CD4-positive, alpha-beta memory T cell (primary cell): Measurements from ENCODE around the gene PRKAR2A. TPM values are rescaled to one million over a fixed set of nuclear protein-coding genes. Genes with fewer than 3 reads are reported as not detected.
"Not testable (repeated sequence)": the region's sequence is repeated elsewhere in the genome, so short reads cannot be mapped to it uniquely, and the experiment has no call there.

ENCODE experiments used
- CTCF ChIA-PET: fragments of 350-600 bp; sonication (Branson Sonifier 250); formaldehyde crosslinking; loops from one replicate; lab custom pipeline; 2021; ENCODE audit warnings: inconsistent platforms; ENCODE audit not compliant: partially characterized antibody; lab: Charles Lee
- POLR2A ChIA-PET: fragments of 350-600 bp; sonication (Branson Sonifier 250); formaldehyde crosslinking; loops from one replicate; lab custom pipeline; 2021; ENCODE audit not compliant: partially characterized antibody; lab: Charles Lee
- DNase-seq, 5 donors: peaks; one replicate each; pipeline versions ENCODE4 v3.0.0 to v3.0.0-alpha.2; 2020 to 2022; ENCODE audit warnings: mixed read lengths in 1 of 5
- H3K27ac ChIP-seq: one replicate; pipeline ENCODE4 v1.7.0; 2013; ENCODE audit warnings: low read depth, low read length
- H3K27me3 ChIP-seq: 2 replicates; pipeline ENCODE4 v1.7.0; 2013; ENCODE audit warnings: mild to moderate bottlenecking, low read length, moderate library complexity; ENCODE audit not compliant: insufficient read depth
- H3K36me3 ChIP-seq: 2 replicates; pipeline ENCODE4 v1.7.0; 2013; ENCODE audit warnings: mild to moderate bottlenecking, low read length, moderate library complexity; ENCODE audit not compliant: insufficient read depth
- H3K4me1 ChIP-seq: 2 replicates; pipeline ENCODE4 v1.7.0; 2013; ENCODE audit warnings: mild to moderate bottlenecking, low read length, moderate library complexity; ENCODE audit not compliant: insufficient read depth
- H3K4me3 ChIP-seq, 2 donors: one replicate each; pipeline ENCODE4 v1.7.0; 2013; ENCODE audit warnings: low read length in 2 of 2, mild to moderate bottlenecking in 1 of 2
- H3K9me3 ChIP-seq, 2 donors: one replicate each; pipeline ENCODE4 v1.7.0; 2013; ENCODE audit warnings: low read length in 2 of 2, control low read depth in 1 of 2; ENCODE audit not compliant: control insufficient read depth in 1 of 2
- H3K27ac Mint-ChIP-seq, 7 donors: one replicate each; pipeline ENCODE4 v1.8.0; 2020 to 2021; ENCODE audit warnings: mixed read lengths in 7 of 7, mild to moderate bottlenecking in 6 of 7, inconsistent platforms in 3 of 7, moderate library complexity in 3 of 7
- H3K27me3 Mint-ChIP-seq, 2 donors: one replicate each; pipeline ENCODE4 v1.8.0; 2020 to 2021; ENCODE audit warnings: mixed read lengths in 2 of 2
- H3K36me3 Mint-ChIP-seq, 2 donors: one replicate each; pipeline ENCODE4 v1.8.0; 2020 to 2021; ENCODE audit warnings: mixed read lengths in 2 of 2, inconsistent platforms in 1 of 2, mild to moderate bottlenecking in 1 of 2
- H3K4me1 Mint-ChIP-seq, 4 donors: one replicate each; pipeline ENCODE4 v1.8.0; 2020 to 2021; ENCODE audit warnings: mixed read lengths in 4 of 4, mild to moderate bottlenecking in 1 of 4
- H3K4me3 Mint-ChIP-seq, 8 donors: one replicate each; pipeline ENCODE4 v1.8.0; 2020 to 2021; ENCODE audit warnings: mixed read lengths in 8 of 8, mild to moderate bottlenecking in 7 of 8, moderate library complexity in 6 of 8, inconsistent platforms in 3 of 8
- H3K9me3 Mint-ChIP-seq, 8 donors: one replicate each; pipeline ENCODE4 v1.8.0; 2020 to 2021; ENCODE audit warnings: mixed read lengths in 8 of 8, mild to moderate bottlenecking in 5 of 8, inconsistent platforms in 3 of 8, moderate library complexity in 1 of 8
- intact Hi-C: fragments of 100-400 bp; cut with micrococcal nuclease; formaldehyde crosslinking; loops from one replicate; pipeline ENCODE4 v1.15.1; 2023
- polyA plus RNA-seq, 2 donors: library from polyadenylated mRNA; unstranded; fragments of 300-500 nt; fragmentation: Illumina TruSeq; gene quantifications; one replicate each; pipeline ENCODE4 v1.2.3, GENCODE V29; 2021
- total RNA-seq, 2 experiments: library from RNA; stranded (reverse); gene quantifications; one replicate each; pipeline ENCODE4 v1.2.3, GENCODE V29; 2021

PRKAR2A gene
- total and polyA plus RNA-seq, 4 experiments from 2014 or later = 11.2 to 45.0 (median 28.9) TPM

DNA sequence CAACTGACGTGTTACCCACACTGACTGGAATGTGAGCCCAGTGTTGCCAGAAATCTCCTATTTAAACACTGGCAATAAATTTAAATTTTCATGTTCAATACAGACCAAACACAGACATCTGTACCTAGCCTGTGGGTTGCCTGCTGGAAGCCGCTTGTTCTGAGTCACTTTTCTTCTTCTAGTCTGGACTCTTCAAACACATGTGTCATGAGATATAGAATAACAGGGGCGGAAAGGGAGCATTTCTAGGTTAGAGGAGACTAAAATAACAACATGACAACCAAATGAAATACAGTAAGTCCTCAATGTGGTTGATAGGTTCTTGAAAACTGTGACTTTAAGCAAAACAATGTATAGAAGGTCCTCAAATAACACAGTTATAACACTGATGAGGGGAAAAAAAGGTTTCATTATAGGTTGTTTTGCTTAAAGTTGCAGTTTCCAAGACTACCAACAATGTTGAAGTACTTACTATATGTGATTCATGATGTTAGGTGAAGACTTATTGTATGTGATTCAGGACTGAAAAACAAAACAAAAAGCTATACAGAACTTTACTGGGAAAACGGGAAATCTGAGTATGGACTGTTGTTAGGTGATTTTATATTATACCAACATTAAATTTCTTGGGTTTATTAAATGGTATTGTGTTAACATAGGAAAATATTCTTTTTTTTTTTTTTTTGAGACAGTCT, 63.1 kb downstream of the PRKAR2A start:
- Mint-ChIP-seq H3K27ac (peak overlapping the region in 3 of 7 donors; percentile 19 to 43 (median 37)), H3K9me3 (no peaks in the 10 kb centered on the region), H3K4me1 (peaks cover 11 to 15% (median 13%) of the 10 kb centered on the region in 4 donors), H3K36me3 (peaks cover 31 to 41% of the 10 kb centered on the region in 2 donors), H3K27me3 (no peaks in the 10 kb centered on the region), H3K4me3 (no peak overlapping the region)
- intact Hi-C loops = loop anchor here (5.0 kb wide), 1 partner anchor 113 kb away; the partner anchor contains the start of gene SLC25A20
- H3K4me1 ChIP-seq = peaks cover 11% of the 10 kb centered on the region
- DNase-seq = no peak
- H3K9me3 ChIP-seq = no peaks in the 10 kb centered on the region
- H3K36me3 ChIP-seq = peaks cover 12% of the 10 kb centered on the region
- H3K27me3 ChIP-seq = no peaks in the 10 kb centered on the region
- ChIA-PET CTCF (no interaction called here), POLR2A (no interaction called here)
- no peak overlapping the region for H3K4me3 ChIP-seq
- H3K27ac ChIP-seq = no peak overlapping the region

DNA sequence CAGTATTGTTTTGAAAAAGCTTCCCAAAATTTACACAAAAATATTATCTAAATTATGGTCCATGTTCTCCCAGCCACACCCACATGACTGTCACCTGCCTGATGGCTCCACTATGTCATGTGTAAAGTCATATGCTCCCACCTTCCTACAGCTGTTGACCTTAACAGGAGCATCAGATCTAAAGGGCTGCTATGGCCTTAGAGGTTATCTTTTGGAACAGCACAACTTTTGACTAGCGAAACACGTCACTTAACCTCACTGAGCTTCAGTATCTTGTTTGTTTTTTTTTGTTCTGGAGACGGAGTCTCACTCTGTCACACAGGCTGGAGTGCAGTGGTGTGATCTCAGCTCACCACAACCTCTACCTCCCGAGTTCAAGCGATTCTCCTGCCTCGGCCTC, 64.4 kb downstream of the PRKAR2A start:
- H3K36me3 ChIP-seq = peaks cover 12% of the 10 kb centered on the region
- CTCF ChIA-PET = interaction anchor here (1.1 kb wide), 1 partner anchor 382 kb away, joined by 4 read pairs; no protein-coding TSS in a partner anchor
- POLR2A ChIA-PET = no interaction called here
- no peak for DNase-seq
- H3K27me3 Mint-ChIP-seq = no peaks in the 10 kb centered on the region
- no peak overlapping the region for H3K4me3 ChIP-seq
- peaks cover 1 to 5% (median 2%) of the 10 kb centered on the region in 4 donors for H3K4me1 Mint-ChIP-seq
- no peak overlapping the region for H3K4me3 Mint-ChIP-seq
- no peaks in the 10 kb centered on the region for H3K9me3 ChIP-seq
- H3K4me1 ChIP-seq = peaks cover 2% of the 10 kb centered on the region
- no peaks in the 10 kb centered on the region for H3K27me3 ChIP-seq
- no peak overlapping the region for H3K27ac ChIP-seq
- intact Hi-C loops = no loop called here
- peak overlapping the region in 1 of 7 donors; percentile 42 for H3K27ac Mint-ChIP-seq
- H3K9me3 Mint-ChIP-seq = no peaks in the 10 kb centered on the region
- peaks cover 25 to 34% of the 10 kb centered on the region in 2 donors for H3K36me3 Mint-ChIP-seq

DNA sequence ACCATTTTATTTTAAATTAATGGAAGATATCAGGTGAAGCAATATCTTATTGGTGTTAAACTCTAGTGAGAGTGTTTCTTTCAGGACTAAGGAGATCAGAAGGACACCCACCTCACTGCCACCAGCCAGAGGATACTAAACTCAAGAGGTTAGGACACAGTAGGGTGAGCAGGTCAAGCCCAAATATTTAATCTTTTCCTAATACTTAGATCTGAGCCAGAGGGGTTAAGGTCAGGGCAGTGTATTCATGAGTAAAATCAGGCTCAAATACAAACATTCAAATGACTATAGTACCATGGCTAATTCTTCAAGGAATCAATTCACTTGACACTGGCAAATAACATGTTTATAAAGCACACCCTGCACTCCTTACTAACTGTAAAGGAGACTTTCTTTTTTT, 65.6 kb downstream of the PRKAR2A start:
- Histone ChIP-seq H3K4me3 (no peak overlapping the region), H3K36me3 (peaks cover 12% of the 10 kb centered on the region), H3K27me3 (no peaks in the 10 kb centered on the region), H3K27ac (no peak overlapping the region), H3K9me3 (no peaks in the 10 kb centered on the region), H3K4me1 (no peaks in the 10 kb centered on the region)
- intact Hi-C loops = no loop called here
- H3K9me3 Mint-ChIP-seq = no peaks in the 10 kb centered on the region
- ChIA-PET CTCF (no interaction called here), POLR2A (no interaction called here)
- no peak overlapping the region for H3K27ac Mint-ChIP-seq
- peaks cover 0 to 4% (median 0%) of the 10 kb centered on the region in 4 donors for H3K4me1 Mint-ChIP-seq
- DNase-seq = no peak
- no peak overlapping the region for H3K4me3 Mint-ChIP-seq
- peaks cover 24 to 37% of the 10 kb centered on the region in 2 donors for H3K36me3 Mint-ChIP-seq
- no peaks in the 10 kb centered on the region for H3K27me3 Mint-ChIP-seq

DNA sequence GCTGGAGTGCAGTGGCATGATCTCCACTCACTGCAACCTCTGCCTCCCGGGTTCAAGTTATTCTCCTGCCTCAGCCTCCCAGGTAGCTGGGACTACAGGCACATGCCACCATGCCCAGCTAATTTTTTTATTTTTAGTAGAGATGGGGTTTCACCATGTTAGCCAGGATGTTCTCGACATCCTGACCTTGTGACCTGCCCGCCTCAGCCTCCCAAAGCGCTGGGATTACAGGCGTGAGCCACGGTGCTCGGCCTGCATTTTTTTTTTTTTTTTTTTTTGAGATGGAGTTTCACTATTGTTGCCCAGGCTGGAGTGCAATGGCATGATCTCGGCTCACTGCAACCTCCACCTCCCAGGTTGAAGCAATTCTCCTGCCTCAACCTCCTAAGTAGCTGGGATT, 69.1 kb downstream of the PRKAR2A start:
- H3K4me3 ChIP-seq, POLR2A ChIA-PET, H3K9me3 ChIP-seq, DNase-seq, H3K27ac Mint-ChIP-seq, H3K27ac ChIP-seq, intact Hi-C loops, H3K27me3 Mint-ChIP-seq, CTCF ChIA-PET, H3K4me1 Mint-ChIP-seq, H3K27me3 ChIP-seq, H3K4me3 Mint-ChIP-seq, H3K9me3 Mint-ChIP-seq, H3K4me1 ChIP-seq: not testable (repeated sequence)
- H3K36me3 ChIP-seq = peaks cover 12% of the 10 kb centered on the region
- H3K36me3 Mint-ChIP-seq = peaks cover 20 to 33% of the 10 kb centered on the region in 2 donors

DNA sequence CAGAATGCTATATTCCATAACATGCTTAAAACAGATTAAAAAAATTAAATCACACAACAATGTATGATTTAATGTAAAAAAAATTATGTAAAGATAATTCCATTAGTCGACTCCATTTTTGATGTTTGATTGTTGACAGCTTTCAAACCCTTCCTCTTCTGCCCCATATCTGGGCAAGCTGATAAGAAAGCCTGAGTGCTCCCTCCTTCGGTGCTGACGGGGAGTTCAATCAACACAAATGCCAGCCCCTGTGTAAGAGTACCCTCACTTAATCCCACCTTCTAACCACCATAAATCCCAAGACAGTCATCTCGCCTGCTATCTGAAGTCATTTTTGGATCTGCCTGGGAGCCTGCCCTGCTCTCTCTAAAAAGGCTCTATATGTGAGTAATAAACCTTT, 70.8 kb downstream of the PRKAR2A start:
- POLR2A ChIA-PET = no interaction called here
- Histone ChIP-seq H3K9me3 (no peaks in the 10 kb centered on the region), H3K27me3 (no peaks in the 10 kb centered on the region), H3K4me1 (no peaks in the 10 kb centered on the region), H3K4me3 (no peak overlapping the region), H3K36me3 (peaks cover 7% of the 10 kb centered on the region), H3K27ac (no peak overlapping the region)
- intact Hi-C loops = no loop called here
- Mint-ChIP-seq H3K4me3 (no peak overlapping the region), H3K4me1 (no peaks in the 10 kb centered on the region), H3K27me3 (no peaks in the 10 kb centered on the region), H3K9me3 (no peaks in the 10 kb centered on the region), H3K36me3 (peaks cover 22 to 31% of the 10 kb centered on the region in 2 donors), H3K27ac (peak overlapping the region in 2 of 7 donors; percentile 24 to 34)
- no peak for DNase-seq
- CTCF ChIA-PET = no interaction called here

DNA sequence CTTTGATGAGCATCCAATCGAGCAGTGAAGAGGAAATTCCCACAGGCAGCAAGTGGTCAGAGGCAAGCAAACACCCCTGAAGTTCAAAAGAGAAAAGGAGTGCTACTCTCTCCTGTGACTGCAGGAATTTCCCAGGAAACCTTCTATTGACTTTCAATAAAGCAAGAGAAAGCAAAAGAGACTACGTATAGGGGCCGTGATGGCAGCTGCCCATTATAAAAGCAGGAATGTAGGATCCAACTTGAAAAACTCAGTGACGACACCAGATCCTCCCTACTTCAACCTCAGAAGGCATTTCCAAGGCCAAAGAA, 77.5 kb downstream of the PRKAR2A start:
- Histone ChIP-seq H3K27ac (no peak overlapping the region), H3K27me3 (no peaks in the 10 kb centered on the region), H3K9me3 (no peaks in the 10 kb centered on the region), H3K4me1 (no peaks in the 10 kb centered on the region), H3K4me3 (no peak overlapping the region), H3K36me3 (peaks cover 15% of the 10 kb centered on the region)
- ChIA-PET POLR2A (no interaction called here), CTCF (interaction anchor here (0.6 kb wide), 1 partner anchor 118 kb away, joined by 3 read pairs; no protein-coding TSS in a partner anchor)
- H3K27me3 Mint-ChIP-seq = no peaks in the 10 kb centered on the region
- DNase-seq = no peak
- no peak overlapping the region for H3K4me3 Mint-ChIP-seq
- peak overlapping the region in 1 of 7 donors; percentile 44 for H3K27ac Mint-ChIP-seq
- intact Hi-C loops = no loop called here
- H3K9me3 Mint-ChIP-seq = no peaks in the 10 kb centered on the region
- H3K4me1 Mint-ChIP-seq = peaks cover 0 to 2% (median 0%) of the 10 kb centered on the region in 4 donors
- peaks cover 29 to 47% of the 10 kb centered on the region in 2 donors for H3K36me3 Mint-ChIP-seq

DNA sequence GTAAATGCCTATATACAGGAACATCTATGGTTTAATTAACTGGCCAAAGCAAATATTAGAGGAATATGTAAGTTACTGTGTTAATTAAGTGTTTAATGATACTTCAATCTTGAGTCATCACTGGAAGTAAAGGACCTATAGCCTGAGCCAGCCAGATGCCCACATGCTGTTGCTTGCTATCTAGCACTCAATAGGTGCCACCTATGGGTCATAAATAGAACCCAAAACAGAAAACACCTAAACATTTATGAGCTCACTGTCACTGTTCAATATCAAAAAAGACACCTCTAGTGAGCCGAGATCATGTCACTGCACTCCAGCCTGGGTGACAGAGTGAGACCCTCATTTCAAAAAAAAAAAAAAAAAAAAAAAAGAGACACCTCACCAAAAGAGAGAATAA, 82.3 kb downstream of the PRKAR2A start:
- Histone ChIP-seq H3K4me1 (no peaks in the 10 kb centered on the region), H3K27ac (no peak overlapping the region), H3K27me3 (no peaks in the 10 kb centered on the region), H3K4me3 (no peak overlapping the region), H3K36me3 (peaks cover 10% of the 10 kb centered on the region), H3K9me3 (no peaks in the 10 kb centered on the region)
- peak overlapping the region in 2 of 7 donors; percentile 27 to 49 for H3K27ac Mint-ChIP-seq
- CTCF ChIA-PET = interaction anchor here (1.7 kb wide), 1 partner anchor 29 kb away, joined by 8 read pairs; no protein-coding TSS in a partner anchor
- POLR2A ChIA-PET = no interaction called here
- no peaks in the 10 kb centered on the region for H3K27me3 Mint-ChIP-seq
- peaks cover 26 to 47% of the 10 kb centered on the region in 2 donors for H3K36me3 Mint-ChIP-seq
- intact Hi-C loops = no loop called here
- no peaks in the 10 kb centered on the region for H3K9me3 Mint-ChIP-seq
- H3K4me1 Mint-ChIP-seq = peaks cover 0 to 2% (median 0%) of the 10 kb centered on the region in 4 donors
- DNase-seq = peak in 2 of 5 donors; percentile 5 to 6
- no peak overlapping the region for H3K4me3 Mint-ChIP-seq
